GM19025 (cell line): Measurements from ENCODE around the gene COL21A1.
"Not testable (repeated sequence)": the region's sequence is repeated elsewhere in the genome, so short reads cannot be mapped to it uniquely, and the experiment has no call there.

Source experiments
- ATAC-seq: cut with Tn5 transposase; IDR thresholded peaks from one replicate; pipeline ENCODE4 v1.9.1; 2021; ENCODE audit warnings: mild to moderate bottlenecking, low read depth, moderate library complexity; ENCODE audit not compliant: unreplicated experiment

Gene COL21A1

DNA sequence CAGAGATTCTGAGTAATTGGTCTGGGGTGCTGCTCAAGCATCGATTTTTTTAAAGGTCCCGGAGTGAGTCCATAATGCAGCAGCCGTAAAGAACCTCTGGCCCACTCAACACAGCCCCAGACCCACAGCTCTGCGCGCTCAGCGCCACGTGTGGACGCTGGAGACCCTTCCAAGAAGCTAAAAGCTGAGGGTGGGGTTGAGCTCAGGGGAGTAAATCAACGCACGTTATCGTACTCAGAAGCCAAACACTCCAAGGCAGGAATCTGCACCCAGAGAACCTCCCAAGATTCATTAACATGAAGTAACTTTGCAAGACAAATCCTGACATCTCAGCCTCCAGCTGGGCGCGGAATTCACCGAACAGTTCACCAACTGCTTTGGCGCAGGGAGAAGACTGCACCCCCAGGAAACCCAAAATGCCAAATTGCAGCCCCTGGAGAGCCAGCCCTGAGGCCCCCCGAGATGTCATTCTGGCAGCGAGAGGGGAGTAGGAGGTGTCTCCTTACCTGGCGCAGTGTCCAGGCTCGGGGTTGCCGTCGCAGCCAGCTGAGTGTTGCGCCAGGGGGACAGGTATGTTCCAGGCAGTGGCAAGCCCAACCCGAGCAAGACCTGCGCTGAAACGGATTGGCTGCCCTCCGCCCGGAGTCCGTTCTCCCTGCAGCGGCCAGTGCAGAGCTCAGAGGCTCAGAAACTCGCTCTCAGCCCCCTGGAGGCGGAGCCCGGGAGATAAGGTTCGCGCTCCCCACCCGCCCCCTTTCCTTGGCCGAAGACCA, at the start of gene COL21A1:
Gene COL21A1, minus strand, starts transcription at position 700 of the 773 bp plus-strand sequence. CDS start 64,962 bp downstream, outside the sequence.
- ATAC-seq: no peak

DNA sequence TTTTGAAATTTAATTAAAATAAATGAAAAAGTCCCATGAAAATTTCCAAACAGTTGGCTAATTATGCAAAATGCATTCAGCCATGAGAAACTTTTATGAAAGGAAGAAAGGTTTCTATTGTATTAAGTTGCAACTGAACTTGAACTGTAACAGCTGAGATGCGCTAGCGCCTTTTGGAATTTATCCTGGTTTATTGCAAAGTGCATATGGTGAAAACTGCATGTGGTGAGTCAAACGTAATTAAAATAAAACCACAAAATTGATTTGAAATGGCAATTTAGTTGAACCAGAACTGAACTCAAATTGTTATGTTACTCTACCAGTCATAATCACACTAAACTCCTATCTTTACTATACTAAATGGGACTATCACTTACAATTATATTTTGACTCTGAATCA, 46.4 kb upstream of the COL21A1 start:
- ATAC-seq: no peak

DNA sequence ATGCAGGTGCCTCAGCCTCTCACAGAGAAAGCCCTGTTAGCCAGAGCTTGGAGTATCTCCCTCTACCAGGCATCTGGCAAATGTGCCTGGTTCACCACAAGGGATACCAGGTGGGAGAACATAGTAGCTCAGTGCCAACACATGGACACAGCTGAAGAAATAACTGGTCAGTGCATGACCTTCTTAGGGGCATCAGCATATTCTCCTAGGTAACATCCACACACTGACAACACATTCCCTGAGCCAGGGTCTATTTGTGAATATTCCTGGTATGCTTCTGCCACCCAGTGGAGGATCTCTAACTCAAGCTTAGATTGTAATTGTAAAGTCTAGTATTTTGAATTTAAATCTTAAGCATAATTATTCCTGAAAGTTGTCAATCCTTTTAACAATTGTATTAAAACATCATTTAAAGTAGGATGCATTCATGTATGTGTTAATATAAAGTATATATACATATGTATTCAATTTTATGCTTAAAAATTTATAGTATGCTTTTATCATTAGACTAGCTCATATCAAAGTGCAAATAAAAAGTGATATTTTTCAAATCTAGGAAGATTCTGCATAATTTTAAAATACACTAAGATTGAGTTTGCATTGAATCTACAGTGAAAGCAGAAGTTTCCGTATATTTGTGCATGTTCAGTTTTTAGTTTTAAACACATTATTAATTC, 45.3 kb upstream of the COL21A1 start:
- no peak for ATAC-seq

DNA sequence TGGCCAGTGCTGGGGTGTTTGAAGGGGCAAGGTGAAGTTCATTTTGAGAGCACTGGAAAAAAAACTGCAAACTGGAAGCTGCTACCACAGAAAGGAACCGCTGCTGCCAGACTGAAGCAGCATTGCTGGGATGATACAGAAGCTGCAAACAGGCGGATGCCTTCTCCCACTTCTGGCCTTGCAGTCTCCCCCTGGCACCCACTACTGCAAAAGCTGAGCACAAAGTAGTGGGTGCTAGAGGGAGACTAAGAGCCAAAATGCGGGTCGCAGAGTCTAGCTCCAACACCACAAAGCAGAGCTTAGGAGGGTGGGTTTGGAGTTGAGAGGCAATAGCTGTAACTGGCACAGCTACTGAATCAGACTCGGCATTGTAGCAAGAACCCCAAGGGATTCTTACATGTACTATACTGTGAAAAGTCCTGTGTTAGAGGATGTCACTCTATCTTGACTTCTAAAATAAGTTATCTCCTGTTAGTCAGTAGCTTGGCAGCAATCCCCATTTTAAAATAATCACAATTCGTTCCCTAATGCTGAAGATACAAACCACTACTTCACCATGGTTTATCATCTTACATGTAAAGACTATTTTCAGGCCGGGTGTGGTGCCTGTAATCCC, 44.0 kb upstream of the COL21A1 start:
- no peak for ATAC-seq

DNA sequence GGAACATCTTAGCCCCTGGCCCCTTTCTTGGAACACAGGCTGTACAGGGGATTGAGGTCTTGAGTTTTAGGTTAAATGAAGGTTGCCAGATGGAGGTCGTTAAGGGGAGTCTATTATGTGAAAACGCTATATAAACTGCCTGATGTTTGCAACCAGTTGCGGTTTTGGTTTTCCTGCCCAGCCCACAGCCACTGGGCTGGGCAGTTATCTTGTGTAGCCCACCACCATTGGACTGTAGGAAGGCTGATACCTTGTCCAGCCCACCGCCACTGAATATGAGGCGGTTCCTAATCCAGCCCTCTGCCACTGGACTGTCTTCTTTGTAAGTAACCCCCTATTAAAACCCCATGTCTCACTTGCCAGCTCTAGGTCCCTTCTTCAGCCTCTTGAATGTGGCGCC, 42.3 kb upstream of the COL21A1 start:
- ATAC-seq: no peak

DNA sequence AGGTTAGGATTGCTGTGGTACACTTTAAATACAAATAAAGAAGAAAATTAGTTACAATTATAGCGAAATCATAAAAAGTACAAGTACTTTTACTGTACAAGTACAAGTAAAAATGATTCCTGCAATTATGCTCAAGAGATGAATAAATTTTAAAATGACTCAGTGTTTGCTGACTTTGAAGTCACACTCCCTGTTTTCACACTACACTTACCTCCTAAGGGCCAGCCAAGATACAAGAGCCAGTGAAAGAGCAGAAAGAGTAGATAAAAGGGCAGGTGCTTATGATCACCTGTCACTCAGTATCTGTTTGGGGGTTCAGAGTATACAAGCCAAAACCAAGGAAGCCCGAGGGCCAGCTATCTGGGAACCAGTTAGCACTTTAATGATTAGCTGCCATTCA, 41.0 kb upstream of the COL21A1 start:
- ATAC-seq: no peak

DNA sequence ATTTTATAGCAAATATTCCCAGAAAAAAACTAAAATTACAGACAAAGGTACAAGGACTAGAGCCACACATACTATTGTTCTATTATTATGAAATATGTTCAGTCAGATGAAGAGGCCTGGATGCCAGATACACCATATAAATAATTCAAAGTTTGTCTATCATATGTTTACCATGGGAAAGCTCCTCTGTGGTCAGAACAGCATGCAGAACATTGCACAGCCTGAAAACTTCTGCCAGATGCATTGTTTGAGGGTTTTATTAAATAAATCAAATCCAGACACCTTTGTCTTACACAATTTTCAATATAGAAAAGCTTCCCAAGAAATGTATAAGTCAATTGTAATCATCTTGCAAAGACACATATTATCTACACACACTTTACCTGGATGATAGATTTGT, 35.0 kb upstream of the COL21A1 start:
- ATAC-seq: no peak

DNA sequence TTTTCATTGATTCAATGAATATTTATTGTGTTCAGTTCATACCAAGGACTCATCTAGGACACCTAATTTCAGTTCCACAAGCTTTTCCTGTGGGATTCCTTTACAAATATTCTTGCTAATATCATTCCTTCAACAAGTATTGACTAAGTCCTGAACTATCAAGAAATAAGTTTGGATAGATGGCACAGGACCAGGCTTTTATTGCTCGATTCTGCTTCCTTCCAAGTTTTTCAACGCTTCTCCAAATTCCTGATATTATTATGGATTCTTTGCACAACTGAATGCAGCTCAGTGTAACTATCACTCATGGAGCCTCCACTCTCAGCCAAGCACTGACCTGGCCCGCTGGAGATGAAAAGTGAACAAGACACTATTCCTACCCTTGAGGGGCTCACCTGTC, 32.7 kb upstream of the COL21A1 start:
- no peak for ATAC-seq

DNA sequence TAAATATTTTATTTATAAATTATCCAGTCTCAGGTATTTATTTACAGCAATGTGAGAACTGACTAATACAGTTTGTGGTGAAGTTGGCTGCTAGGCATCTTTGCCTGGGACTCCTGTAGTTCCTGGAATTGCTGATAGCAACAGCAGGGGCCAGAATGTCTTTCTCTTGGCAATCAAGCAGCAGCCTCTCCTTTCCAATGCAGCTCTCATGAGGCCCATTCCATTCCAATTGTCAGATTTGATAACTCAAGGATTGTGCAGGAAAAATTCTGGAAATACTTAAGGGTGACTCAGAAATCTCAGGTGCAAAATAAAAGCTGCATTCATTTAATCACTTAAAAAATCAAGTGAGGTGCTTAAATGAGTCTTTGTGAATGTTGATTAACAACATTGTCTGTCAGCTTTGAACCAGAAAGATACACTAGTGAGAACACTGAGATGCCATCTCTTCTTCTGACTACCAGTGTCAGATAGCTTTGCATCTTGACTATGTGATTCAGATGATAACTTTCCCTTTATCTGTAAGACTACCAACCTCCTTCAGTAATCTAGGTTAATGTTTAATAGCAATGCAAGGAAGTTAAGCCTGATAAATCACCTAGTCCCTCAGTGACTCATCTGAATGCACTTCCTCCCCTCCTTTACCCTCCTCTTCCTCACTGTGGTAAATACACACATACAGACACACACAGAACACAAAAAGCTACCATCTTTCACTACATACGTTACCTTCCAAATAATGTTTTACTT, 32.1 kb upstream of the COL21A1 start:
- no peak for ATAC-seq

DNA sequence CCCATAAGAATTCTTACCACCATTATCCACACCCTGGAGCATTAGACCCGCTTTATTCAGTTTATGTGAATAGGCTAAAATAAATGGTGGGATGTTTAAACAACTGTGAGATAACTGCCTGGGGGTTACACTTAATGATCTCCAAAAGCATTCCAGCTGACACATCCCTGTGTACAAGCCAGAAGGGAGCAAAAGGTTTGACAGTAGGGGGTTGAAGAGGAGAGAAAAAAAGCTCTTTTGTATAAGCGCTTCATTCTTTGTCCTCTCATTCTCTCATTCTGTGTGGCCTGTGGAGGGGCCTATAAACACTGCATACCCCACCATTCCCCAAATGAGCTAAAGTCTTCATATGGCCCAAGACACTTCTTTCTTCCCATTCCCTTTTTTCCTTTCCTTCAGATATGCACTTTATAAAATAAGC, 30.8 kb upstream of the COL21A1 start:
- no peak for ATAC-seq

DNA sequence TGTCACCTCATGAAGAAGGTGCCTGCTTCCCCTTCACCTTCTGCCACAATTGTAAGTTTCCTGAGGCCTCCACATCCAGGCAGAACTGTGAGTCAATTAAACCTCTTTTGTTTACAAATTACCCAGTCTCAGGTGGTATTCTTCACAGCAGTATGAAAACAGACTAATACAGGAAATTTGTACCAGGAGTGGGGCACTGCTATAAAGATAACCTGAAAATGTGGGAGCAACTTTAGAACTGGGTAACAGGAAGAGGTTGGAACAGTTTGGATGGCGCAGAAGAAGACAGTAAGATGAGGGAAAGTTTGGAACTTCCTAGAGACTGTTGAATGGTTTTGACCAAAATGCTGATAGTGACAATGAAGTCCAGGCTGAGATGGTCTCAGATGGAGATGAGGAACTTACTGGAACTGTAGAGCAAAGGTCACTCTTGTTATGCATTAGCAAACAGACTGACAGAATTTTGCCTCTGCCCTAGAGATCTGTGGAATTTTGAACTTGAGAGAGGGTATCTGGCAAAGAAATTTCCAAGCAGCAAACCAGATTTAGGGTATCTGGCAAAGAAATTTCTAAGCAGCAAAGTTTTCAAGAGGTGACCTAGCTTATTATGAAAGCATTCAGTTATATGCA, 23.5 kb upstream of the COL21A1 start:
- ATAC-seq: no peak

DNA sequence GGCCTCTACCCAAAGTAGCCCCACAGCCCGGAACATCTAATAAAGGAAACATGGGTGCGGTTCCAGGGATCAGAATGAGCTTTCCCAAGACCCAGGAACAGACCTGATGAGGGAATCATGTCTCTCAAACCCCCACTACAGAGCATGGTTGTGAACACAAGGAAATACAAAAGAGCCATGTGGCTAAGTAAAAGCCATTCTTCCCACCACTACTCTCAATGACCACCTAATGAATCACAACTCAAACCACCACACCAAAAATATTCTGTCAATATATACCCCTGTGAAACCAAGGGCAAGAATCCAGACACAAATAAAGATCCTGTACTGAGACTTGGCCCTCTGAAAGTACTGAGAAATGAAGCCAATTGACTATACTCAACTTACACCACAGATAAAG, 20.9 kb upstream of the COL21A1 start:
- no peak for ATAC-seq

DNA sequence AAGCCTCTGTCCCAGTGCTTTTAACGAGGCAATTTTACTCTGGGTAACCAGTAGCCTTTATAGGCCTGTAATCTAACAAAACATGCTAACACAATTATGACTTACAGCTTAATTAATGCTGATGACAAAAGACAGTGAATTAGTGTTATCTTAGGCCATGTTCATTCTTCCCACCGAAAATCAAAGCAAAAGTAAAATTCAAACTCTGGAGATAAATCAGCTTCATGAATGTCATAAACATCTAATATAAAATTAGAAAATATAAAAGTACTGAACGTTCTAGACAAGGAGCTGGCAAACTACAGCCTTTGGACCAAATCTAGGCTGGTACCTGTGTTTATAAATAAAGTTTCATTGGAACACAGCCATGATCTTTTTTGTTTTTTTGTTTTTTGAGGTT, 18.6 kb upstream of the COL21A1 start:
- no peak for ATAC-seq

DNA sequence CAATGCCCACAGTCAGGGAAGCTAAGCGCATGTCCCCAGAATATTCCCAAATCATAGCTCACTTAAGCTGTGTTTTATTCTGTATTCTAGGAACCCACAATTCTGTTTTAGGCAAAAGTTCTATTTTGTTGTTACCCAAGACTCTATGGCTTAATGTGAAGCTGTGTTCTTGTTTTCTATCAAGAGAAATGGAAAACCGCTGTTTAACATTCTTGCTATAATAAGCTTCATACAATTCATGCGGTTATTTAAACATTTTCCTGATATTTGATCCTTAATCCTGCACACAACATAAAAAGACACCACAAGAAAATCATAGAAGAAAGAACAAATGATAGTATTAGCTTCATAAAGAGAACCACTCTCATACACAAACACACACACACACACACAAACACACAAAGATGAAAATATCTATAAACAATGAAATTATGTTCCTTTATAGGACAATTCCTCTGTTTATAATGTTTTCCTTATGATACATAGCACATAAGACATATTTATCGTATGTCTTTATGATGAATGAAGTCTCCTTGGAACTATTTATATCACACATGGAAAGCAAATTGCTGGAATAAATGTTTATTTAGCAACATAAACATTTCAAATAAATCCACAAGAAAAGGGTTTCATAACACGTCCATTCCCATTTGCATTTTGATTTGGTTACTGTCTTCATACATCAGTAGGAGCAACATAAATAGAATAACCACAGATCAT, 16.4 kb upstream of the COL21A1 start:
- no peak for ATAC-seq

DNA sequence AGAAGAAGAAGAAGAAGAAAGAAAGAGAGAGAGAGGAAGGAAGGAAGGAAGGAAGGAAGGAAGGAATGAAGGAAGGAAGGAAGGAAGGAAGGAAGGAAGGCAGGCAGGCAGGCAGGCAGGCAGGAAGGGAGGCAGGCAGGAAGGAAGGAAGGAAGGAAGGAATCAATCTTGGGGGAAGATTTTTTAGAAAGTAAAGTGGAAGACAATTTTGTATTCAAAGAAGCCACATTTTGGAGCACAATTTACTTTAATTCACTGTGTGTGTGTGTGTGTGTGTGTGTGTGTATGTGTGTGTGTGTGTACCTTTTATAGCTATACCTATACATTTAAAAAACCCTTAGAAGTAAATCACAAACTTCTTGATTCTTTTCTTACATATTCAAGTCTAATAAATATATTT, 13.2 kb upstream of the COL21A1 start:
- ATAC-seq: not testable (repeated sequence)

DNA sequence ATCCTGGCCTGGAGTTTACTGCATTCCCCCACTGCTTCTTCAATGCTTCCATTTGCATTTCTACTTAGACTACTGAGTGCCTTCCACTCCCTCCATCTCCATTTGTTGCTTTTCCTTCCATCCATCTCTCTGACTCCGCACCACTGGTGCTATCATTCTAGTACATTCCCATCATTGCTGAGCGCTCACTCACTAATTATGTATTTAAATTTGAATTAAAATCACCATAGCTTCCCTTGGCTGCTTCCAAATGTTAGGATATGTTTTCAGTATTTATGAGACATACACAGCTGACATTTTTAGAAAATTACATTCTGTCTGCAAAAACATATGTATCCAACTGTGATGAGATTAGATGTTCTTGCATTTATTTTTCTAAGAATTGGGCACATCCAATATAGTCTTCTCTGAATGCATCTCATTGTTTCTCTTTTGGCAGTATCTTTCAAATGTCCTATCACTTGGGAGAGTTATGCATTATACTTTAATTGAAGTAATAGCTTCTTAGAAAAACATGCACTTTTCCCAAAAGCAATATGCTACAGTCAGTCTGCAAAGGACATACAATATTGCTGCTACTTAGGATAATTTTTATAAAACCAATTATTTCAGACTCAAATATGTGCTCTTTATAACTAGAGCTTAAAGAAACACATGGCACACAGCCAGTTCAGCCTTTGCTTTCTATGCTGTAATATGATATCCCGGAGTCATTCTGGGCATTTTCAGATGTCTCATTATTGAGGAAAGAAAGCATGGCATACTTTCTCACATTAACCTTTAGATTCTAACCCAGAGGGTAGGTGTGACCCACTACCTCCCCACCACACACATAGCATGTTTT, 12.1 kb upstream of the COL21A1 start:
- no peak for ATAC-seq

DNA sequence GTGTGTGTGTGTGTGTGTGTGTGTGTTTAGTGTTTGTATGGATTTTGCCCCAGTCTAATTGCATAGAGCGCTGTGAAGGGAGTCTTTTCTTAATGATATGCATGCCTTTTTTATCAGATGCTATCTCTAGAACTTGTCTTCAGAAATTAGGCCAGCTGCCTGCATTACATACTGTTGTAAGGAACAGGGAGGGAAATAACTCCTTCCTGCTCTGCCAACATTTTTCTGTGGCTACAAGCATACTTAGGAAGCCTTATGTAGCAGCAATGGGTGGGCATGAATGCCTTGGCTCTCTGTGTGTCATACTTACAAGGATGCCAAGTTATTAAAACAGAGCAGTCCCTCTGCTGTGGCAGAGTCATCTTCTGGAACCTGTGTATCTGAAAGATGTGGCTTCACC, 8.0 kb upstream of the COL21A1 start:
- no peak for ATAC-seq

DNA sequence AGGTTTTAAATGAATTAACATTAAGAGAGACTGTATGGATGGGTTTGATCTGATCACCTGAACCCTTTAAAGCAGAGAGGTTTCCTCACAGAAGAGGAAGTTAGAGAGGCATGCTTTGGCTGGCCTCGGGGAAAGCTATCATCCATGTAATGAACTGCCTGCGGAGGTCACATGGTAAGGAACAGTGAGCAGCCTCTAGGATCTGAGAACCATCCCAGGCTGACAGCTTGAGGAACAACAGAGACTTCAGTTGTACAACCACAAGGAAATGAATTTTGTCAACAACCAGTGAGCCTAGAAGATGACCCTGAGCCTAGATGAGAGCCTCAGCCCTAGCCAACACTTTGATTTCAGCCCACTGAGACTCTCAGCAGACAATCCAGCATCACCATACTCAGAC, 2.9 kb upstream of the COL21A1 start:
- ATAC-seq: no peak

DNA sequence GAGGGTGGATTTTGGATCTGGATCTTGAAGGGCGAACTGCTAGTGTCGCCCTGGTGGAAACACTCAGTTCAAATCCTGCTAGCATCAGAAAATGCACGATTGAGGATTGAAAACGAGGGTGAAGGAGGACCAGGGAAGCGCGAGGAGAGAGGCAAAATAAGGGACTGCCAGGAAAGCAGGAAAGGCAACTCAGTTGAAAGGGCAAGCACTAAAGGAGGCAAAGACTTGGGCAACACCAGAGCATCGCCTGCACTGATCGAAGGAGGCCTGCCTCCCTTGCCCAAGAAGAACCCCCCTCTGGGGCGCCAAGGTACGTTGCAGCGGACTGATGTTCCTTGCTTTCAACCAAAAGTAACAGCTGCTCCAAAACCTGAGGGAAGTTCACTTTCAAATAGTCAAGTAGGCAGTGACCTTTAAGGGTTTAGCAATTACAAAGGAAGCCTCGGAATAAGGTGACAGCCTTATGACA, 308 bp upstream of the COL21A1 start:
- no peak for ATAC-seq
